ENCODE results near the gene DEPP1. TPM values are rescaled to one million over a fixed set of nuclear protein-coding genes. Genes with fewer than 3 reads are reported as not detected.
A peak's percentile ranks its signal among the peaks of the same experiment; 100 is the strongest.

The DEPP1 gene, protein sequence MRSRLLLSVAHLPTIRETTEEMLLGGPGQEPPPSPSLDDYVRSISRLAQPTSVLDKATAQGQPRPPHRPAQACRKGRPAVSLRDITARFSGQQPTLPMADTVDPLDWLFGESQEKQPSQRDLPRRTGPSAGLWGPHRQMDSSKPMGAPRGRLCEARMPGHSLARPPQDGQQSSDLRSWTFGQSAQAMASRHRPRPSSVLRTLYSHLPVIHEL
- 1.6 to 2.1 TPM (median 1.6 TPM) in 3 replicates for total RNA-seq (2021)
- percentile 27 among the genes with signal in this experiment for Bru-seq, nascent RNA
- long read RNA-seq, experiment 1, partial matches to known transcripts = 0 of 2 reads
- long read RNA-seq, experiment 1, other reads (novel, unspliced or antisense) = 2 of 2 reads
- long read RNA-seq, experiment 2 = 0 reads
- long read RNA-seq, experiment 3 = 0 reads

DNA sequence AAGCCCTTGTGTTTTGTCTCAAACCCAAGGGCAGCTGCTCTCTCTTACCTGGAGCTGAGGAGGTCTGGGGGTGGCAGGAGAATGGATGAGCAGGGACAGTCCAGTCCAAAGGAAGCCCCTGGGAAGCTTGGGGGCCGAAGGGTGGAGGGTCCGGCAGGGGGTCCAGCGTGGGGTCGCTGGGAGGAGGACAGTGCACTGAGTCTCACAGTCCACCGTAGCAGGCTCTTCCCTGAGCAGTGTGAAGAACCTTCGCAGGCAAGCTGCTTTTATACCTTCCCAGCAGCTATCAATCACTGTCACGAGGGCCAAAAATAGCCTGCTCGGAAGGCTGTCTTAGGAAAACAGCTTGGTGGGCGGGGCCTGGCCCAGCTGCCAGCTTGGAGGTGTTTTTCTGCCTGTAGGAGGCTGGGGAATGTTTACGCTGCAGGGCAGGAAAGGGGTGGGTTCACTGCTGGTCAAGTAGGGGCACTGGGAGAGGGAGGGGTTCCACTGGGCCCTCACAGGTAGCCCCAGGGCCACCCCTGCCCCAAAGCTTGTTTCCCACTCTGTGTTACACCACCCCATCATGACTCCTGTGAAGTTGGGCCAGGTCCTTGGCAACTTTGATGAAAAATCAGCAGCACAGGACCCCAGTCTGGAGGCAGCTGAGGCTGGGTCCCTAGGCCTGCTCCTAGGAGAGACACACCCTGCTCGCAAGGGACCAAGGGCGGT is at the start of gene DEPP1:
DEPP1 (minus strand) TSS at position 240 of the 711 bp plus-strand sequence. CDS start 779 bp downstream, outside the sequence.
- no peak; the same call in 1 of the 2 replicates for TF ChIP-seq USF2 (CRISPR knock-in tag; IDR thresholded peaks at IDR 0.05)
- TF ChIP-seq NR1H2 (CRISPR knock-in tag; IDR thresholded peaks at IDR 0.05) = no peak
- TF ChIP-seq, protein P1, sequence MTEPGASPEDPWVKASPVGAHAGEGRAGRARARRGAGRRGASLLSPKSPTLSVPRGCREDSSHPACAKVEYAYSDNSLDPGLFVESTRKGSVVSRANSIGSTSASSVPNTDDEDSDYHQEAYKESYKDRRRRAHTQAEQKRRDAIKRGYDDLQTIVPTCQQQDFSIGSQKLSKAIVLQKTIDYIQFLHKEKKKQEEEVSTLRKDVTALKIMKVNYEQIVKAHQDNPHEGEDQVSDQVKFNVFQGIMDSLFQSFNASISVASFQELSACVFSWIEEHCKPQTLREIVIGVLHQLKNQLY (CRISPR knock-in tag; IDR thresholded peaks at IDR 0.05) = no peak
- TF ChIP-seq FOXK1 (CRISPR knock-in tag; IDR thresholded peaks at IDR 0.05) = peak; percentile 74
- TF ChIP-seq, protein P2, sequence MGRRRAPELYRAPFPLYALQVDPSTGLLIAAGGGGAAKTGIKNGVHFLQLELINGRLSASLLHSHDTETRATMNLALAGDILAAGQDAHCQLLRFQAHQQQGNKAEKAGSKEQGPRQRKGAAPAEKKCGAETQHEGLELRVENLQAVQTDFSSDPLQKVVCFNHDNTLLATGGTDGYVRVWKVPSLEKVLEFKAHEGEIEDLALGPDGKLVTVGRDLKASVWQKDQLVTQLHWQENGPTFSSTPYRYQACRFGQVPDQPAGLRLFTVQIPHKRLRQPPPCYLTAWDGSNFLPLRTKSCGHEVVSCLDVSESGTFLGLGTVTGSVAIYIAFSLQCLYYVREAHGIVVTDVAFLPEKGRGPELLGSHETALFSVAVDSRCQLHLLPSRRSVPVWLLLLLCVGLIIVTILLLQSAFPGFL (CRISPR knock-in tag; IDR thresholded peaks at IDR 0.05; ENCODE audit: borderline replicate concordance) = no peak
- TF ChIP-seq ARID4B (CRISPR knock-in tag; IDR thresholded peaks at IDR 0.05; ENCODE audit: borderline replicate concordance) = no peak
- no peak for TF ChIP-seq STAT6 (CRISPR knock-in tag; conservative IDR thresholded peaks at IDR 0.05; ENCODE audit: low read depth)
- no peak for TF ChIP-seq MAX (CRISPR knock-in tag; IDR thresholded peaks at IDR 0.05)
- TF ChIP-seq NFE2L1 (CRISPR knock-in tag; IDR thresholded peaks at IDR 0.05) = no peak
- TF ChIP-seq NR3C1 (CRISPR knock-in tag; conservative IDR thresholded peaks at IDR 0.05; ENCODE audit: low read depth) = no peak
- no peak for TF ChIP-seq E2F4 (CRISPR knock-in tag; IDR thresholded peaks at IDR 0.05; ENCODE audit: borderline replicate concordance, low read depth)
- TF ChIP-seq GABPB1 (CRISPR knock-in tag; IDR thresholded peaks at IDR 0.05) = peak; percentile 88
- no peak for TF ChIP-seq GRHL2 (CRISPR knock-in tag; IDR thresholded peaks at IDR 0.05; ENCODE audit: insufficient replicate concordance, severe bottlenecking)
- DNase-seq (ENCODE audit: low spot score) (peak; percentile 80), ATAC-seq (peak; percentile 60)
- Mint-ChIP-seq H3K27ac (peak within 1 kb of the TSS; percentile 49; the same call in 1 of the 2 replicates), H3K4me1 (peaks cover 55% of the 10 kb centered on the region), H3K9me3 (no peaks in the 10 kb centered on the region), H3K27me3 (ENCODE audit: low read depth) (peaks cover 12% of the 10 kb centered on the region), H3K4me3 (peak within 1 kb of the TSS; percentile 22), H3K36me3 (no peaks in the 10 kb centered on the region)
- ChIA-PET POLR2A (interaction anchor here (0.9 kb wide), 1 partner anchor 10 kb away, joined by 5 read pairs; no protein-coding TSS in a partner anchor), CTCF (interaction anchor here (0.8 to 3.7 kb wide), 7 partner anchors 12 to 115 kb away, joined by 3 to 46 read pairs (median 5); partner anchors contain the start of gene RASSF4)
